Activated CD8-positive, alpha-beta memory T cell treated with anti-CD3 and anti-CD28 coated beads, Interleukin-2, amount 50 U/mL, for 1 hour (primary cell): ENCODE measurements around the gene LIN37.

Experiments used
- DNase-seq: peaks from one replicate; pipeline ENCODE4 v3.0.0-alpha.2; 2020; ENCODE audit errors: extremely low read depth

The LIN37 gene

GRCh38 chr19:35775046-35775297, 26.6 kb downstream of the LIN37 start:
- no peak for DNase-seq

- peak; percentile 98 for DNase-seq
Observed at GRCh38 chr19:35775298-35776101, 27.1 kb downstream of the LIN37 start, which contains the start of gene ARHGAP33. Gene ARHGAP33, plus strand, starts transcription at chr19:35775564. Its CDS starts 95 bp downstream, at chr19:35775659.

DNA sequence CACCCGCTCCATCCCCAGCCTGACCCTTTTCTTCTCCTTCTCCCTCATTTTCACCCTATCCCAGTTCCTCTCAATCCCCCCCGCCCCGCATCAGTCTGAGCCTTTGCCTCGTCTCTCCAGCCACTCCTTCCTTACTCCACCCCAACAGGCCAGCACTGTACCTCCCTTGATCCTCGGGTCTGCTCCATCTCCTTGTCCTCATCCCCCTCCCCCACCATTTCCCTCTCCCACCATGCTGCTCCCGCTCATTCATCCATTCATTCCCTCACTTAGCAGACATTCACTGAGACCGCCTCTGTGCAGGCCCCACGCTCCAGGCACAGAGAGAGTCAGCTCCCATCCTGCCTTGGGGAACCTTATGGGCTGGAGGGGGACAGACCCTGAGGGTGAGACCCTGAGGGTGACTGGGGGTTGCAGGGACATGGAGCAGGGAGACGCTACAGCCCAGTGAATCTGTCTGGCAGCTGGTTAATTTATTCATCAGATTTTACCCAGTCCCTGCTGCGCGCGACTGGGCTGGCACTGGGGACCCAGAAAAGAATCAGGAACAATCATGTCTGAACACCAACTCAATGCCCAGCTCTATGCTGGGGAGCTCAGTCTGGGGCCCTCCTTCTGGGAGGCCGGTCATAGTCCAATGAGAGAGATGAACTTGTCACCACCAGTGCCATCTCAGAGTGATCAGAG, 27.9 kb downstream of the LIN37 start:
- DNase-seq: no peak

- no peak for DNase-seq
Observed at GRCh38 chr19:35777086-35777841, 28.9 kb downstream of the LIN37 start.

- no peak for DNase-seq
Observed at GRCh38 chr19:35777961-35778360, 29.6 kb downstream of the LIN37 start.

- no peak for DNase-seq
Observed at GRCh38 chr19:35779033-35779432, 30.7 kb downstream of the LIN37 start.

- no peak for DNase-seq
Observed at GRCh38 chr19:35780058-35780457, 31.7 kb downstream of the LIN37 start.

GRCh38 chr19:35780717-35781116, 32.3 kb downstream of the LIN37 start:
- DNase-seq: no peak

- no peak for DNase-seq
Observed at GRCh38 chr19:35781650-35782049, 33.3 kb downstream of the LIN37 start.

- no peak for DNase-seq
Observed at GRCh38 chr19:35782589-35782988, 34.2 kb downstream of the LIN37 start.

GRCh38 chr19:35783469-35784434, 35.4 kb downstream of the LIN37 start:
- no peak for DNase-seq

- DNase-seq: no peak
Observed at GRCh38 chr19:35784503-35785338, 36.3 kb downstream of the LIN37 start.

- no peak for DNase-seq
Observed at GRCh38 chr19:35785339-35785627, 36.9 kb downstream of the LIN37 start.

- DNase-seq: no peak
Observed at GRCh38 chr19:35786299-35787160, 38.2 kb downstream of the LIN37 start.

DNA sequence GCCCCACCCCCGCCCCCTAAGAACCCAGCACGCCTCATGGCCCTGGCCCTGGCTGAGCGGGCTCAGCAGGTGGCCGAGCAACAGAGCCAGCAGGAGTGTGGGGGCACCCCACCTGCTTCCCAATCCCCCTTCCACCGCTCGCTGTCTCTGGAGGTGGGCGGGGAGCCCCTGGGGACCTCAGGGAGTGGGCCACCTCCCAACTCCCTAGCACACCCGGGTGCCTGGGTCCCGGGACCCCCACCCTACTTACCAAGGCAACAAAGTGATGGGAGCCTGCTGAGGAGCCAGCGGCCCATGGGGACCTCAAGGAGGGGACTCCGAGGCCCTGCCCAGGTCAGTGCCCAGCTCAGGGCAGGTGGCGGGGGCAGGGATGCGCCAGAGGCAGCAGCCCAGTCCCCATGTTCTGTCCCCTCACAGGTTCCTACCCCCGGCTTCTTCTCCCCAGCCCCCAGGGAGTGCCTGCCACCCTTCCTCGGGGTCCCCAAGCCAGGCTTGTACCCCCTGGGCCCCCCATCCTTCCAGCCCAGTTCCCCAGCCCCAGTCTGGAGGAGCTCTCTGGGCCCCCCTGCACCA, 38.9 kb downstream of the LIN37 start:
- DNase-seq: no peak

GRCh38 chr19:35788205-35788960, 40.0 kb downstream of the LIN37 start:
- no peak for DNase-seq

DNA sequence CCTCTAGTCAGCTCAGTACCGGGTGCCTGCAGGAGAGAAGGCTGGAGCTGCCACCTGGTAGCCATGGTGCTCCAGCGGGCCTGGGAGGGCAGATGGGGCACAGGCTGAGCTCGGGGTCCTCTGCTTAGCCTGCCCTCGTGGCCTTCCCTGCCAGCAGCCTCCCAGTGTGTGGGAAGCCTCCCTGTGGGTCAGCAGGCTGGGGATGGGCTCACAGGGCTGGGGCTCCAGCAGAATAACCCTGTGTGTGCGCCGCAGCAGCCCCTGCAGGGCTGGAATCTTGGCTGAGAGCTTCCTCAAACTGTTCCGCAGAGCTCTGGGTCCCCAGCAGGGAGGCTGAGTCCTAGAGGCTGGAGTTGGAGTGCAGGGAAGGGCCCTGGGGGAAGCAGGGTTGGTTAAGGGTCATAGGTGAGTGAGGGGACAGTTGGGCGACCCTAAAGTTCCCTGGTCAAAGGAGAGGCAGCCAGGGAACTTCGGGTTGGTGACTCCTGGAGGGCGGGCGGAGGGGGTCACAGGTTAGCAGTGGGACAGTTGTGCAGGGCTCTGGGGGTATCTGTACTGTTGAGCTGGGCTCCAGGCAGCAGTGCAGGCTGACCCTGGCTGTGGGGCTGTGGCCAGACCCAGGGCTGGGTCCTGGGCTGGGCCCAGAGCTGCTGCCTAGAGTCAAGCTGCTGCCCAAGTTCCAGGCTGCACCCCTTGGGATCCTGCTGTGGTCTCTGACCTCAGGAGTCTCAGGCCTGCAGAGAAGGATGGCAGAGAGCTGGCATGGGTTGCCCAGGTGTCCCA, 41.0 kb downstream of the LIN37 start:
- no peak for DNase-seq
